Lower lobe of right lung (tissue), 2 donors: ENCODE measurements around the gene CPPED1. TPM values are rescaled to one million over a fixed set of nuclear protein-coding genes. Genes with fewer than 3 reads are reported as not detected.
"Not testable (repeated sequence)": the region's sequence is repeated elsewhere in the genome, so short reads cannot be mapped to it uniquely, and the experiment has no call there.

Experiments used
- ATAC-seq, 2 donors: fragments of 200-7000 bp; cut with Tn5 transposase; one replicate each; pipeline ENCODE4 v1.9.1; 2020 to 2022; ENCODE audit warnings: mild to moderate bottlenecking in 2 of 2, moderate library complexity in 2 of 2
- DNase-seq: peaks from one replicate; pipeline ENCODE4 v3.0.0-alpha.2; 2020
- H3K27ac ChIP-seq: fragments of 200-600 bp; one replicate; pipeline ENCODE4 v1.8.0; 2022
- H3K27me3 ChIP-seq: fragments of 200-600 bp; one replicate; pipeline ENCODE4 v1.8.0; 2022; ENCODE audit warnings: low read depth
- H3K36me3 ChIP-seq: fragments of 200-600 bp; one replicate; pipeline ENCODE4 v1.8.0; 2022; ENCODE audit warnings: mild to moderate bottlenecking
- H3K4me1 ChIP-seq: fragments of 200-600 bp; one replicate; pipeline ENCODE4 v1.8.0; 2022
- H3K4me3 ChIP-seq: fragments of 200-600 bp; one replicate; pipeline ENCODE4 v1.8.0; 2022; ENCODE audit warnings: mild to moderate bottlenecking
- H3K9me3 ChIP-seq: fragments of 200-600 bp; one replicate; pipeline ENCODE4 v1.8.0; 2022
- intact Hi-C: fragments of 100-400 bp; cut with DNase I; formaldehyde crosslinking; loops from one replicate; pipeline ENCODE4 v1.11.0; 2022
- total RNA-seq: library from RNA; stranded (reverse); fragmentation: NEBNext Ultra II Directional; extraction: Animal tissue kit (Norgen Biotek cat#: 25700); gene quantifications from one replicate; pipeline ENCODE4 v1.2.1, GENCODE V29; 2021
- TF ChIP-seq, protein P1 (sequence below): fragments of 200-600 bp; IDR thresholded peaks from one replicate; pipeline ENCODE4 v1.8.0; 2022; ENCODE audit warnings: antibody characterized with exemption, mild to moderate bottlenecking
- donor health status: DM: no; HTN: yes; CAD: no; lungs with severe emphysema.

CPPED1 gene
- total RNA-seq, 1 donor from 2014 or later, result 33.0 TPM

GRCh38 chr16:12801511-12802042 is 2.1 kb downstream of the CPPED1 start:
- intact Hi-C loops, result no loop called here
- DNase-seq (no peak), ATAC-seq (peak; percentile 20 to 30)
- Histone ChIP-seq H3K4me1 (peaks cover 35% of the 10 kb centered on the region), H3K4me3 (peak overlapping the region; percentile 23), H3K9me3 (no peaks in the 10 kb centered on the region), H3K36me3 (no peaks in the 10 kb centered on the region), H3K27ac (peak overlapping the region; percentile 28), H3K27me3 (no peaks in the 10 kb centered on the region)
- TF ChIP-seq, protein P1, sequence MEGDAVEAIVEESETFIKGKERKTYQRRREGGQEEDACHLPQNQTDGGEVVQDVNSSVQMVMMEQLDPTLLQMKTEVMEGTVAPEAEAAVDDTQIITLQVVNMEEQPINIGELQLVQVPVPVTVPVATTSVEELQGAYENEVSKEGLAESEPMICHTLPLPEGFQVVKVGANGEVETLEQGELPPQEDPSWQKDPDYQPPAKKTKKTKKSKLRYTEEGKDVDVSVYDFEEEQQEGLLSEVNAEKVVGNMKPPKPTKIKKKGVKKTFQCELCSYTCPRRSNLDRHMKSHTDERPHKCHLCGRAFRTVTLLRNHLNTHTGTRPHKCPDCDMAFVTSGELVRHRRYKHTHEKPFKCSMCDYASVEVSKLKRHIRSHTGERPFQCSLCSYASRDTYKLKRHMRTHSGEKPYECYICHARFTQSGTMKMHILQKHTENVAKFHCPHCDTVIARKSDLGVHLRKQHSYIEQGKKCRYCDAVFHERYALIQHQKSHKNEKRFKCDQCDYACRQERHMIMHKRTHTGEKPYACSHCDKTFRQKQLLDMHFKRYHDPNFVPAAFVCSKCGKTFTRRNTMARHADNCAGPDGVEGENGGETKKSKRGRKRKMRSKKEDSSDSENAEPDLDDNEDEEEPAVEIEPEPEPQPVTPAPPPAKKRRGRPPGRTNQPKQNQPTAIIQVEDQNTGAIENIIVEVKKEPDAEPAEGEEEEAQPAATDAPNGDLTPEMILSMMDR, result no peak

GRCh38 chr16:12800817-12801216 is 2.9 kb downstream of the CPPED1 start:
- H3K36me3 ChIP-seq, result no peaks in the 10 kb centered on the region
- H3K27me3 ChIP-seq, result no peaks in the 10 kb centered on the region
- peaks cover 35% of the 10 kb centered on the region for H3K4me1 ChIP-seq
- no peak for ATAC-seq
- H3K9me3 ChIP-seq, result no peaks in the 10 kb centered on the region
- peak; percentile 50 for DNase-seq
- intact Hi-C loops, result no loop called here
- no peak overlapping the region for H3K4me3 ChIP-seq
- TF ChIP-seq, protein P1, result no peak
- H3K27ac ChIP-seq, result no peak overlapping the region

DNA sequence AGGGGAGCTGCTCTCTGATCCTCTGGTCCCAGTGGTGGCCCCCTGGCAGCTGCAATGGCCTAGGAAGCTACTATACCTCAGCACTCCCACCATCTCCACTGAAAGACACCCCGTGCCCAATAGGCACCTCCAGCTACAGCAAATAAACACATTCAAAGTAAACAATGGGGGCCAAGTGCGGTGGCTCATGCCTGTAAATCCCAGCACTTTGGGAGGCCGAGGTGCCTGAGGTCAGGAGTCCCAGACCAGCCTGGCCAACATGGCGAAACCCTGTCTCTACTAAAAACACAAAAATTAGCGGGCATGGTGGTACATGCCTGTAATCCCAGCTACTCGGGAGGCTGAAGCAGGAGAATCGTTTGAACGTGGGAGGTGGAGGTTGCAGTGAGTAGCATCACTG is 3.7 kb downstream of the CPPED1 start:
- intact Hi-C loops, H3K36me3 ChIP-seq, H3K27me3 ChIP-seq, H3K9me3 ChIP-seq, H3K27ac ChIP-seq, H3K4me3 ChIP-seq, ATAC-seq, DNase-seq: not testable (repeated sequence)
- H3K4me1 ChIP-seq, result peaks cover 35% of the 10 kb centered on the region

DNA sequence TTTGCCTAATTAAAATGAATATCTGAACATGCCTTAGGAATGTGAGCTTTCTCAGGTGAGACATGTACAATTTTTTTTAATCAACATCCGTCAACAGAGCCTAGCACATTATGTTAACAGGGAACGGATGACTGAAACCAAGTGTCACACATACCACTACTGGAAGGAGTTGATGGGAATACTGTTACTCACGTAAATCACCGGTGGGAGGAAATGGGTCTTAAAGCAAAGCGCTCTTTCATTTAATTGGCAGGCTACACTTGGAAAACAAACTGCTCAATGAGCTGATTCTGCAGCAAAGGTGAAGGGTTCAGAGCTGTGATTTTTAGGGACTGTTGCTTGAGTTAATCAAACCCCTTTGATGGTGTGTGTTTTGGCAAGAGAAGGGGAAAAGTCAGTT is 4.8 kb downstream of the CPPED1 start:
- Histone ChIP-seq H3K27ac (no peak overlapping the region), H3K36me3 (no peaks in the 10 kb centered on the region), H3K9me3 (no peaks in the 10 kb centered on the region), H3K4me3 (no peak overlapping the region), H3K27me3 (no peaks in the 10 kb centered on the region), H3K4me1 (peaks cover 29% of the 10 kb centered on the region)
- intact Hi-C loops, result no loop called here
- no peak for ATAC-seq
- no peak for DNase-seq
- TF ChIP-seq, protein P1, result no peak

GRCh38 chr16:12798171-12798570 is 5.5 kb downstream of the CPPED1 start:
- TF ChIP-seq, protein P1, result no peak

GRCh38 chr16:12796498-12796897 is 7.2 kb downstream of the CPPED1 start:
- no peak overlapping the region for H3K4me3 ChIP-seq
- TF ChIP-seq, protein P1, result no peak
- no peak for ATAC-seq
- intact Hi-C loops, result no loop called here
- DNase-seq, result no peak
- no peaks in the 10 kb centered on the region for H3K27me3 ChIP-seq
- H3K36me3 ChIP-seq, result no peaks in the 10 kb centered on the region
- H3K4me1 ChIP-seq, result peaks cover 14% of the 10 kb centered on the region
- H3K9me3 ChIP-seq, result no peaks in the 10 kb centered on the region
- H3K27ac ChIP-seq, result no peak overlapping the region

More at GRCh38 chr16:12798171-12798570, 5.5 kb downstream of the CPPED1 start:
- H3K36me3 ChIP-seq, result no peaks in the 10 kb centered on the region
- no peak overlapping the region for H3K27ac ChIP-seq
- intact Hi-C loops, result no loop called here
- H3K4me3 ChIP-seq, result no peak overlapping the region
- H3K9me3 ChIP-seq, result no peaks in the 10 kb centered on the region
- no peak for ATAC-seq
- DNase-seq, result no peak
- H3K4me1 ChIP-seq, result peaks cover 29% of the 10 kb centered on the region
- no peaks in the 10 kb centered on the region for H3K27me3 ChIP-seq
